ENCODE results near the gene KDM4D. TPM values are rescaled to one million over a fixed set of nuclear protein-coding genes. Genes with fewer than 3 reads are reported as not detected.

The KDM4D gene
- total RNA-seq, 4 donors from 2014 or later: 0.49 to 2.8 (median 1.3) TPM

- H3K27ac ChIP-seq: no peak overlapping the region
Observed at GRCh38 chr11:94934846-94935245, 38.7 kb upstream of the KDM4D start.

DNA sequence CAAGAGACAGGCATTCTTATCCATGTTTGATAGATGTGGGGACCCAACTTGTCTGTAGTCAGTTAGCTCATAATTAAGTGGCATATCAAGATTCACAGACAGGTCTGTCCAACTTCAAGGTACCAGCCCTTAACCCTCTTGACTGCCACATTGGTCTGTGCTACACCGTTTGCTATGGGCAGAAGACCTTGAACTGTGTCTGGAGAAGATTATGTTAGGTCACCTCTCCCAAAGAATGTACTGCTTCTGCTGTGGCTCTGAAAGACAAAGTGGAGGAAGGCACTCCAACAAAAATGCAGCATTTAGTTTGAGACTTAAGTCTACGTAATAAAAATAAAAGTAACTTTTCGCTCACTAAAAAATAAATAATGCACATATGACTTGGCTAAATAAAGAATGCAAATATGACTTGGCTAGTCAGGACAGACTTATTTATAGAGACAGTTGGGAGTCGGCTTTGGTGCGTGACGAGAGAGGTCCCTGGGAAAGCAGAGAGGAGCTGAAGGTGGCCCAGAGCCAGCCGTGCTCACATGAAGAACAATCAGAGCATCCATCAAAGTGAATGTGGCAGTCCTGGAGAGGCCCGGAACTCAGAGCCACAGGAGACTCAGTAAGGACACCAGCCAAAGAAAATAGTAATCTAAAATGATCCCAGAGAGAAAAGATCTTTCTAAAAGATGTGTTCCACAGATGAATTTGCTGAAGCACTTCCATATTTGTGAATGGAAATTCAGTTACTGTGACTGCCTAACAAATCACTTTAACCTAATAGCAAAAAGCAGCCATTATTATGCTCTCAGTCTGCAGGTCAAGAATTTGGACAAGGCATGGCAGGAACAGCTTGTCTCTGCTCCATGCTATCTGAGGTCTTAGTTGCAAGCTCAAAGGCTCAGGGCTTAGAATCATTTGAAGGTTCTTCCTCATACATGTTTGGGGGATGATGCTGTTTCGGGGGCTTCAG is 35.1 kb upstream of the KDM4D start:
- no peaks in the 10 kb centered on the region for H3K36me3 ChIP-seq
- DNase-seq (ENCODE audit: low spot score in 2 of 2): peak; percentile 69 to 82
- no peak for TF ChIP-seq POLR2A (IDR thresholded peaks at IDR 0.05)
- no peak for TF ChIP-seq CTCF (IDR thresholded peaks at IDR 0.05)
- no peak for TF ChIP-seq POLR2AphosphoS5 (IDR thresholded peaks at IDR 0.05)
- no peak for TF ChIP-seq EP300 (IDR thresholded peaks at IDR 0.05)
- 38% methylated on average over 9 of the region's 9 CpGs for WGBS
- H3K9me3 ChIP-seq: no peaks in the 10 kb centered on the region
- H3K4me1 ChIP-seq: peaks cover 4% of the 10 kb centered on the region
- no peaks in the 10 kb centered on the region for H3K27me3 ChIP-seq
- no peak overlapping the region for H3K27ac ChIP-seq
- H3K4me3 ChIP-seq: no peak overlapping the region

More at GRCh38 chr11:94934846-94935245, 38.7 kb upstream of the KDM4D start:
- DNase-seq (ENCODE audit: low spot score in 2 of 2): no peak
- WGBS: 78% methylated on average over 3 of the region's 3 CpGs
- TF ChIP-seq EP300 (IDR thresholded peaks at IDR 0.05): no peak
- Histone ChIP-seq H3K27me3 (no peaks in the 10 kb centered on the region), H3K4me1 (peaks cover 4% of the 10 kb centered on the region), H3K36me3 (no peaks in the 10 kb centered on the region), H3K9me3 (no peaks in the 10 kb centered on the region), H3K4me3 (no peak overlapping the region)

GRCh38 chr11:94939346-94939745 is 34.2 kb upstream of the KDM4D start:
- no peak overlapping the region for H3K27ac ChIP-seq
- H3K4me1 ChIP-seq: peaks cover 4% of the 10 kb centered on the region
- H3K27me3 ChIP-seq: no peaks in the 10 kb centered on the region
- H3K36me3 ChIP-seq: no peaks in the 10 kb centered on the region
- DNase-seq (ENCODE audit: low spot score in 2 of 2): no peak
- TF ChIP-seq POLR2A (IDR thresholded peaks at IDR 0.05) (no peak), EP300 (IDR thresholded peaks at IDR 0.05) (no peak), CTCF (IDR thresholded peaks at IDR 0.05) (no peak), POLR2AphosphoS5 (IDR thresholded peaks at IDR 0.05) (no peak)
- WGBS: 93% methylated on average over 2 of the region's 2 CpGs
- no peak overlapping the region for H3K4me3 ChIP-seq
- H3K9me3 ChIP-seq: no peaks in the 10 kb centered on the region

DNA sequence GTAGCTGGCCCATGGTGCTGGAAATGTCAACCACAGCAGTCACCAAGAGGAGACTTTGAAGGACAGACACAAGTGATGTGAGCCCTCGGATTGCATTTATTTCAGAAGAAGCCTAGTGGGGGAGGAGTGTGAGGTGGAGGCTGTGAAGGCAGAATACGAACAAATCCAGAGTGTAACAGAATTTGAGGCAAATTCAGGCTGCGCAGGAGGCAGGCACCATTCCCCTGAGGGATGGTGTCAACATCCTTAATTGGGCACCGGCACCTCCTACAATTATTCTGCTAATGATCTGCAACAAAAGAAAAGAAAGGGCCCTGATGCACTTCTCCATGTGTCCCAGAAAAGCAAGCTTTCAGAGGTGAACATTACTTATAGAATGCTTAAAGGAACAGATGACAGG is 32.4 kb upstream of the KDM4D start:
- no peak for DNase-seq (ENCODE audit: low spot score in 2 of 2)
- no peak for TF ChIP-seq POLR2AphosphoS5 (IDR thresholded peaks at IDR 0.05)
- no peak for TF ChIP-seq CTCF (IDR thresholded peaks at IDR 0.05)
- no peaks in the 10 kb centered on the region for H3K9me3 ChIP-seq
- H3K27ac ChIP-seq: no peak overlapping the region
- no peaks in the 10 kb centered on the region for H3K36me3 ChIP-seq
- no peaks in the 10 kb centered on the region for H3K27me3 ChIP-seq
- 85% methylated on average over 4 of the region's 4 CpGs for WGBS
- H3K4me3 ChIP-seq: no peak overlapping the region
- H3K4me1 ChIP-seq: peaks cover 4% of the 10 kb centered on the region

- Histone ChIP-seq H3K4me1 (no peaks in the 10 kb centered on the region), H3K36me3 (no peaks in the 10 kb centered on the region), H3K4me3 (no peak overlapping the region), H3K27me3 (no peaks in the 10 kb centered on the region), H3K27ac (no peak overlapping the region), H3K9me3 (no peaks in the 10 kb centered on the region)
- TF ChIP-seq POLR2A (IDR thresholded peaks at IDR 0.05) (no peak), EP300 (IDR thresholded peaks at IDR 0.05) (no peak), POLR2AphosphoS5 (IDR thresholded peaks at IDR 0.05) (no peak), CTCF (IDR thresholded peaks at IDR 0.05) (no peak)
- DNase-seq (ENCODE audit: low spot score in 2 of 2): no peak
- WGBS: 90% methylated on average over 4 of the region's 4 CpGs
Observed at GRCh38 chr11:94946812-94947211, 26.7 kb upstream of the KDM4D start.

Measured in suprapubic skin (tissue), 4 donors.